ACC112 (cell line): ENCODE results near the gene CLDN11.

Experiments
- H2AFZ ChIP-seq: fragments of 200-600 bp; sonication (generic); one replicate; pipeline ENCODE4 v1.6.0; 2017; ENCODE audit warnings: antibody characterized with exemption, low read length; ENCODE audit not compliant: unreplicated experiment
- H3K27ac ChIP-seq: fragments of 200-600 bp; sonication (generic); 2 replicates; pipeline ENCODE4 v1.5.1; 2014; ENCODE audit warnings: low read depth, mild to moderate bottlenecking, antibody characterized with exemption, low read length, moderate library complexity
- H3K27me3 ChIP-seq: fragments of 200-600 bp; sonication (generic); 2 replicates; pipeline ENCODE4 v1.6.1; 2014; ENCODE audit warnings: mild to moderate bottlenecking, antibody characterized with exemption, low read length, moderate library complexity, mixed read lengths; ENCODE audit not compliant: insufficient read depth
- H3K36me3 ChIP-seq: fragments of 200-600 bp; sonication (generic); 2 replicates; pipeline ENCODE4 v1.6.1; 2016; ENCODE audit warnings: mild to moderate bottlenecking, antibody characterized with exemption, low read length, moderate library complexity, mixed read lengths; ENCODE audit not compliant: insufficient read depth
- H3K4me1 ChIP-seq: fragments of 200-600 bp; sonication (generic); one replicate; pipeline ENCODE4 v1.6.1; 2016; ENCODE audit warnings: low read length, mixed read lengths; ENCODE audit not compliant: insufficient read depth, unreplicated experiment, control insufficient read depth
- H3K4me3 ChIP-seq: fragments of 200-600 bp; sonication (generic); 2 replicates; pipeline ENCODE4 v1.5.1; 2014; ENCODE audit warnings: mild to moderate bottlenecking, low read depth, low read length
- H3K79me2 ChIP-seq: fragments of 200-600 bp; sonication (generic); one replicate; pipeline ENCODE4 v1.6.0; 2016; ENCODE audit warnings: low read length; ENCODE audit not compliant: control insufficient read depth, unreplicated experiment, insufficient read depth

CLDN11 gene

GRCh38 chr3:170418422-170419398 is at the start of gene CLDN11:
Gene CLDN11, plus strand, starts transcription at chr3:170418868. Its CDS starts 199 bp downstream, at chr3:170419067.
- Histone ChIP-seq H3K79me2 (peaks cover 53% of the 10 kb centered on the region), H2AFZ (peak within 1 kb of the TSS; percentile 88), H3K4me1 (peaks cover 12% of the 10 kb centered on the region), H3K4me3 (peak within 1 kb of the TSS; percentile 96), H3K27me3 (no peaks in the 10 kb centered on the region), H3K36me3 (peaks cover 8% of the 10 kb centered on the region; the same call in 1 of the 2 replicates), H3K27ac (peak within 1 kb of the TSS; percentile 23; the same call in 1 of the 2 replicates)

DNA sequence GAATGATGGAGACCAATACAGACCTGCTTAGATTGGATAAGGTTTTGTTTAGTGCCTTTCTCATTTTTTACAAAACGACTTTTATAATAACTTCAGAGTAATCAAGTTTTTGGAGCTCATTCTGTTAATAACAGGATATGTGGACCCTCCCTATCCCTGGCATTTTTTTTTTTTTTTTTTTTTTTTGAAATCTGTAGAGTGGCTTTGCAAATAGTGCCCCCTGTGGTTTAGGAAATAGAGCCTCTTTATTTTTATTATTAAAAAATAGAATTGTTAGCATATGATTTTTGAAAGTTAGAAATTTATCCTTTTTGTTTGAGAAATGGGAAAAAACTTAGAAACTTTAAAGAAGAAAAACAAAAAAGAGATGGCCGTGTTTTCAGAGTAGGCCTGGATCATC is 49.7 kb upstream of the CLDN11 start:
- Histone ChIP-seq H3K4me3 (no peak overlapping the region), H3K4me1 (peaks cover 39% of the 10 kb centered on the region), H3K27me3 (no peaks in the 10 kb centered on the region), H2AFZ (no peak overlapping the region), H3K27ac (no peak overlapping the region), H3K79me2 (peaks cover 85% of the 10 kb centered on the region), H3K36me3 (peaks cover 6% of the 10 kb centered on the region; the same call in 1 of the 2 replicates)

DNA sequence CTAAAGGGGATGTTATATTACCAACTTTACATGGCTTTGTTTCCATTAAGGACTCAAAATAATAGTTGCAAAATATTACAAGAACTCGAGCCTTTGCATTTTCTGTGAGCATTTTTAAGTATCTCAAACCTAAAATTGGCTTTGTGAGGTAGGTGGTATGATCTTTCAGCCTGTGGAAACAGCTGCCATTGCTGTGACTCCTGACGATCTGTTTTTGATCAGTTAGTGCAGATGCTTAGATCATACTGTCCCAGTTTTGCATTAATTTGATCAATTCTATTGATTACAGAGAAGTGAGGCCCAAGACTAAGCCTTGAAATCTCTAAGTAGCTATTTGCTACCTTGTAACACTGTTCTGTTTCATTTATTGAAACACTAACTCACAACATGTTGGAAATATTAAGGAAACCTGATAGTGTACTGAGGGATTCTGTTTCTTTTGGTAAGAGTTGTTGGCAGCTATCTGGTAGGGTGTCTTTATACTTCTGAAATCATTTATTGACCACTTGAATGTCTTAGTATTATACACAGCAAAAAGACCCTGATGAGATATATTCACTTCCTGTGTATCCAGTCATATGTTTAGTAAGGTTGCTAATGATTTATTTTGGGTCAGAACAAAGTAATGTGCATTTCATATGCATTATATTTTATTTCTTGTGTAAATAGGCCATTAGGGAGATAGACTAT is 46.3 kb upstream of the CLDN11 start:
- Histone ChIP-seq H3K36me3 (peaks cover 6% of the 10 kb centered on the region; the same call in 1 of the 2 replicates), H3K4me1 (peaks cover 26% of the 10 kb centered on the region), H3K4me3 (no peak overlapping the region; the same call in 1 of the 2 replicates), H3K79me2 (peaks cover 80% of the 10 kb centered on the region), H2AFZ (no peak overlapping the region), H3K27ac (0 out of 2 replicates have a peak overlapping the region, but pooled peaks have one; percentile 1), H3K27me3 (no peaks in the 10 kb centered on the region)

- H3K4me3 ChIP-seq = no peak overlapping the region
- H2AFZ ChIP-seq = no peak overlapping the region
- H3K4me1 ChIP-seq = peaks cover 8% of the 10 kb centered on the region
- H3K36me3 ChIP-seq = peaks cover 38% of the 10 kb centered on the region
- H3K27me3 ChIP-seq = no peaks in the 10 kb centered on the region
- 0 out of 2 replicates have a peak overlapping the region, but pooled peaks have one; percentile 4 for H3K27ac ChIP-seq
- peaks cover 45% of the 10 kb centered on the region for H3K79me2 ChIP-seq
Measured at GRCh38 chr3:170383567-170383966, 35.1 kb upstream of the CLDN11 start.

- peaks cover 44% of the 10 kb centered on the region for H3K36me3 ChIP-seq
- H3K79me2 ChIP-seq = peaks cover 31% of the 10 kb centered on the region
- peaks cover 8% of the 10 kb centered on the region for H3K4me1 ChIP-seq
- no peak overlapping the region for H2AFZ ChIP-seq
- no peaks in the 10 kb centered on the region for H3K27me3 ChIP-seq
- H3K4me3 ChIP-seq = no peak overlapping the region
- H3K27ac ChIP-seq = no peak overlapping the region
Measured at GRCh38 chr3:170386468-170386867, 32.2 kb upstream of the CLDN11 start.

DNA sequence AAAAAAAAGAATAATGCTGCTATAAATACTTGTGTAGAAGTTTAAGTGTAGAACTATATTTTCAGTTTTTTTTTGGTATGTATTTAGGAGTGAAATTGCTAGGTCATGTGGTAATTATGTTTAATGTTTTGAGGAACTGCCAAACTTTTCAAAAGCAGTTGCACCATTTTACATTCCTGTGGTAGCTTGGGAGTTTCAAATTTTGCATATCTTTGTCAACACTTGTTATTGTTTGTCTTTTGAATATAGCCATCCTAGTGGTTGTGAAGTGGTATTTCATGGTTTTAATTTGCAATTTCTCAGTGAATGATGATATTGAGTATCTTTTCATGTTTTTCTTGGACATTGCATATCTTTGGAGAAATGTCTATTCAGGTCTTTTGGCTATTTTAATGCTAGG is 30.7 kb upstream of the CLDN11 start:
- H3K4me1 ChIP-seq = peaks cover 5% of the 10 kb centered on the region
- H3K36me3 ChIP-seq = peaks cover 50% of the 10 kb centered on the region
- no peak overlapping the region for H2AFZ ChIP-seq
- peaks cover 31% of the 10 kb centered on the region for H3K79me2 ChIP-seq
- no peak overlapping the region for H3K4me3 ChIP-seq
- H3K27ac ChIP-seq = no peak overlapping the region
- no peaks in the 10 kb centered on the region for H3K27me3 ChIP-seq

DNA sequence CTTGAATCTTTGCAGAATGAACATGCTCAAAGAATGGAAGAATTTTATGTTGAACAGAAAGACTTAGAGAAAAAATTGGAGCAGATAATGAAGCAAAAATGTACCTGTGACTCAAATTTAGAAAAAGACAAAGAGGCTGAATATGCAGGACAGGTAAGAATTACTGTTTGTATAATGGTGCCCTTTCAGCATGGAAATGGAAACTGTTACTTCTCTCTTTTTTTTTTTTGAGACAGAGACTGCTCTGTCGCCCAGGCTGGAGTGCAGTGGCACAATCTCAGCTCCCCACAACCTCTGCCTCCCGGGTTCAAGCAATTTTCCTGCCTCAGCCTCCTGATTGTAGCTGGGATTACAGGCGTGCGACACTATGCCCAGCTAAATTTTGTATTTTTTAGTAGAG is 27.6 kb upstream of the CLDN11 start:
- Histone ChIP-seq H3K27ac (no peak overlapping the region), H3K79me2 (peaks cover 21% of the 10 kb centered on the region), H3K4me3 (no peak overlapping the region), H3K4me1 (no peaks in the 10 kb centered on the region), H3K36me3 (peaks cover 47% of the 10 kb centered on the region), H2AFZ (no peak overlapping the region), H3K27me3 (no peaks in the 10 kb centered on the region)

- H3K27ac ChIP-seq = no peak overlapping the region
- no peaks in the 10 kb centered on the region for H3K79me2 ChIP-seq
- H2AFZ ChIP-seq = no peak overlapping the region
- no peaks in the 10 kb centered on the region for H3K4me1 ChIP-seq
- H3K4me3 ChIP-seq = no peak overlapping the region
- peaks cover 20% of the 10 kb centered on the region for H3K36me3 ChIP-seq
- H3K27me3 ChIP-seq = no peaks in the 10 kb centered on the region
Measured at GRCh38 chr3:170397685-170398084, 21.0 kb upstream of the CLDN11 start.

DNA sequence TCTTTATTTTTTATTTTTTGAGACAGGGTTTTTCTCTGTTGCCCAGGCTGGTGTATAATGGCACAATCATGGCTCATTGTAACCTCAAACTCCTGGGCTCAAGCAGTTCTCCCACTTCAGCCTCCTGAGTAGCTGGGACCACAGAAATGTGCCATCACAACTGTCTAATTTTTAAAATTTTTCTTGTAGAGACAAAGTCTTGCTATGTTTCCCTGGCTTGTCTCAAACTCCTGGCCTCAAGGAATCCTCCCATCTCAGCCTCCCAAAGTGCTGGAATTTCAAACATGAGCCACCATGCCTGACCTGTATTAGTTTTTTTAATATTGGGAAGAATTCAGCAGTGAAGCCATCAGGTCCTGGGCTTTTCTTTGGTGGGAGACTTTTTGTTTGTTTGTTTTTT is 13.6 kb upstream of the CLDN11 start:
- Histone ChIP-seq H3K4me1 (no peaks in the 10 kb centered on the region), H3K4me3 (no peak overlapping the region), H2AFZ (no peak overlapping the region), H3K79me2 (no peaks in the 10 kb centered on the region), H3K36me3 (no peaks in the 10 kb centered on the region), H3K27ac (no peak overlapping the region), H3K27me3 (no peaks in the 10 kb centered on the region)

GRCh38 chr3:170410428-170411029 is 8.1 kb upstream of the CLDN11 start:
- Histone ChIP-seq H3K27ac (no peak overlapping the region), H3K4me3 (no peak overlapping the region), H2AFZ (no peak overlapping the region), H3K36me3 (no peaks in the 10 kb centered on the region), H3K79me2 (no peaks in the 10 kb centered on the region), H3K4me1 (peaks cover 6% of the 10 kb centered on the region), H3K27me3 (no peaks in the 10 kb centered on the region)
